ENCODE results near the gene CFAP57. TPM values are rescaled to one million over a fixed set of nuclear protein-coding genes. Genes with fewer than 3 reads are reported as not detected.

CFAP57 gene
- total RNA-seq, 2 donors from 2014 or later: 0.66 TPM; not detected in 1

GRCh38 chr1:43279666-43280065, 107.5 kb downstream of the CFAP57 start:
- no peaks in the 10 kb centered on the region for H3K9me3 ChIP-seq
- H3K36me3 ChIP-seq: no peaks in the 10 kb centered on the region
- no peaks in the 10 kb centered on the region for H3K27me3 ChIP-seq
- no peaks in the 10 kb centered on the region for H3K4me1 ChIP-seq
- intact Hi-C loops (cut with DNase I): no loop called here
- no peak for TF ChIP-seq CTCF (IDR thresholded peaks at IDR 0.05)
- H3K9ac ChIP-seq (ENCODE audit: low read depth in 2 of 2, low read length in 2 of 2): no peak overlapping the region
- no peak overlapping the region for H3K4me3 ChIP-seq
- H3K27ac ChIP-seq: no peak overlapping the region
- no peak for DNase-seq

DNA sequence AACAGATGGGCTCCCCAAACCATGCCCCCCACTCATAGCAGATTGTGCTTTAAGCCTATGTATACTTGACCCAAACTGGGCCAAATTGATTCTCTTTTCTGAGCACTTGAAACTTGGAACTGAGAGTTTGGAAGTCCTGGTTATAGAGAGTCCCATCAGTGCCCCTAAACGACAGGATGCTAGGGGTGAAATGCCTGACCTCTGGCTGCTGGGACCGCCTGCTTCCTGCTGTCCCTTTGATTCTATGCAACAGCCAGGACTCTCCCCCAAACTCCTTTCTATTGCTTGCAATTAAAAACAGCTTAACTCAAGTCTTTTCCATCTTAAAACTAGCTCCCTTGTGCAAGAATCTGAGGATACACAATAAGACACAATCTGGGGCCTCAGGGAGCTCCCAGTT, 108.6 kb downstream of the CFAP57 start:
- DNase-seq: no peak
- no peak for TF ChIP-seq CTCF (IDR thresholded peaks at IDR 0.05)
- H3K4me3 ChIP-seq: no peak overlapping the region
- no peaks in the 10 kb centered on the region for H3K4me1 ChIP-seq
- H3K27me3 ChIP-seq: no peaks in the 10 kb centered on the region
- H3K27ac ChIP-seq: no peak overlapping the region
- no peak overlapping the region for H3K9ac ChIP-seq (ENCODE audit: low read depth in 2 of 2, low read length in 2 of 2)
- no peaks in the 10 kb centered on the region for H3K9me3 ChIP-seq
- H3K36me3 ChIP-seq: no peaks in the 10 kb centered on the region
- intact Hi-C loops (cut with DNase I): no loop called here

- intact Hi-C loops (cut with DNase I): no loop called here
- H3K36me3 ChIP-seq: no peaks in the 10 kb centered on the region
- no peaks in the 10 kb centered on the region for H3K9me3 ChIP-seq
- no peak for DNase-seq
- H3K4me1 ChIP-seq: no peaks in the 10 kb centered on the region
- no peak overlapping the region for H3K27ac ChIP-seq
- no peak for TF ChIP-seq CTCF (IDR thresholded peaks at IDR 0.05)
- no peaks in the 10 kb centered on the region for H3K27me3 ChIP-seq
- no peak overlapping the region for H3K4me3 ChIP-seq
- H3K9ac ChIP-seq (ENCODE audit: low read depth in 2 of 2, low read length in 2 of 2): no peak overlapping the region
These were observed 110.4 kb downstream of the CFAP57 start for GRCh38 chr1:43282220-43283195.

- H3K27me3 ChIP-seq: no peaks in the 10 kb centered on the region
- peak overlapping the region in 1 of 2 donors; percentile 93 for H3K9ac ChIP-seq (ENCODE audit: low read depth in 2 of 2, low read length in 2 of 2)
- peak overlapping the region; percentile 36 for H3K4me3 ChIP-seq
- H3K36me3 ChIP-seq: no peaks in the 10 kb centered on the region
- peak overlapping the region; percentile 85 for H3K27ac ChIP-seq
- intact Hi-C loops (cut with DNase I): no loop called here
- no peak for DNase-seq
- H3K9me3 ChIP-seq: no peaks in the 10 kb centered on the region
- TF ChIP-seq CTCF (IDR thresholded peaks at IDR 0.05): no peak
- no peaks in the 10 kb centered on the region for H3K4me1 ChIP-seq
These were observed 111.9 kb downstream of the CFAP57 start for GRCh38 chr1:43284065-43284464.

DNA sequence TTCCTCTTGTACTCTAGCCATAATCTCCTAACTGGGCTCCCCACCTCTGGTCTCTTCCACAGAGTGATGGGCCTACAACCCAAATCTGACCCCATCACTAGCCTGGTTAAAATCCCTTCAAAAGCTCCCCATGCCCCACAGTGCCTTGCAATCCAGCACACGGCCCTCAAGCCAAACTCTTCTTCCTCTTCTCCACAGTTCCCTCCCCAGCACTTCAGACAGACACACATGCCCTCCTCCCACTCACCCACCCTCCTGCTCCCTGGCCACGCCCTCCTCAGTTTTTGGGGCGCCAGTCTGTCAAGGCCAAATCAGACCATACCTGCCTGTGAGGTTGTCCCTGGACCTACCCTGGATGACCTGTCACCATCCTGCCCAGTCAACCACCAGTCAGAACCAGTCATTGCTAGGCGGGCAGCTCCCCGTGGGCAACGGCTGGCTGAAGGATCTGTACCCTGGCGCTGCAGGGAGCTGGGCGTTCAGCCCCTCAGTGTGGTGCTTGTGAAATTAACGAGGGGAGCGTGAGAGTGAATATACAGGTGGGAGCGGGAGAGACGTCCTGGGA, 112.5 kb downstream of the CFAP57 start:
- H3K27me3 ChIP-seq: no peaks in the 10 kb centered on the region
- no peaks in the 10 kb centered on the region for H3K36me3 ChIP-seq
- no peaks in the 10 kb centered on the region for H3K9me3 ChIP-seq
- H3K4me1 ChIP-seq: no peaks in the 10 kb centered on the region
- intact Hi-C loops (cut with DNase I): no loop called here
- H3K27ac ChIP-seq: peak overlapping the region; percentile 85
- TF ChIP-seq CTCF (IDR thresholded peaks at IDR 0.05): no peak
- peak overlapping the region; percentile 36 for H3K4me3 ChIP-seq
- H3K9ac ChIP-seq (ENCODE audit: low read depth in 2 of 2, low read length in 2 of 2): peak overlapping the region; percentile 65 to 93
- peak; percentile 57 for DNase-seq

All from colonic mucosa (tissue), 4 donors.